NCI-H187 (cell line): ENCODE results near the gene CALD1.

Experiments used
- DNase-seq, 2 experiments: peaks; one replicate each; lab custom pipeline; 2025; lab: John Stamatoyannopoulos, UW

Gene CALD1

DNA sequence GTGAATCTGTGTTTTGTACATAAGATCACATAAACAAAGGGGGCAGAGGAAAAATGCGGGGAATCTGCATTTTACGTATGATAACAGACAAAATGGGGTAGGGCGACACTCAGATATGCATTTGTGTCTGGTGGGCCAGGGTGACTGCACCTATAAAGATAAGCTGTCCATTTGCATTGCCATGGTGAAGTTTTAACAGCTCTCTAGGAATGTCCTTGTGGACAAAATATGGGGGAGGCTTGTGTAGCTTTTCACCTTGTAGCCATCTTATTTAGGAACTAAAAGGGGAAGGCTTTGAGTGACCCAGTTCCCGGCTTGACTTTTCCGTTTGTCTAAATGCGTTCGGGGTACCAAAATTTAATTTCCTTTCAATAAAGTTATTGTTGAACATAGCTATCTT is 114.5 kb downstream of the CALD1 start:
- DNase-seq, result no peak

DNA sequence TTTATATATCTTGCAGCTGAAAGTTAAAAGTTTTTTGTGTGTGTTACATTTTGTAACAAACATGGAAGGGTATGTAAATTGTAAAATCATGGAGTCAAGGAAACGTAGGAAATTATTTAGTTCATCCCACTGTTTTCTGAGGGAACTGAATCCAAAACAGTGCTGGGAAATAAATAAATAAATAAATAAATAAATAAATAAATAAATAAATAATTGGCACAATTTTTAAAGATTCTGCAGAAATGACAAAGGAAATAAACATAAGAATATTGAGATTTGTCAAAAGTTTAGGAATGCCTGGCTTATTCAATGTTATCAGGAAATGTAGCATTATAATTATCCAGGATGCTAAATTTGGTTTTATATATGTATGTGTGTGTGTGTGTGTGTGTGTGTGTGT is 115.5 kb downstream of the CALD1 start:
- DNase-seq, result no peak

DNA sequence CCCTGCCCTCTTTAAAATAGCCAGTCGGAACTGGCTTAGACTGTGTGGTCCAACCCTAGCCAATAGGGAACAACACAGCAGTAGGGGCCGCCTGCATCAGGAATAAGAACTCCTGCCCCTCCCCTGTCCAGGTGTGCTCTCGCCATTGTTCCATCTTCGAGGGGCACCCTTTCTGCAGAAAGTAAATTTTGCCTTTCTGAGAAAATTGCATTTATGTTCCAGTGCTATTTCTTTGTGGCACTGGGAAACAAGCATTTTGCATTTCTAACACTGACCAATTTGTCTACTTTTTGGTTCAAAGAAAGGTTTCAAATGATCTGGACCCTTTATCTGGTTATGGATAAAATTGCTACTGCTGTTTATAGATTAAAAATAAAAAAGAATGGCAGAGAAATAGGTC is 116.6 kb downstream of the CALD1 start:
- no peak for DNase-seq

DNA sequence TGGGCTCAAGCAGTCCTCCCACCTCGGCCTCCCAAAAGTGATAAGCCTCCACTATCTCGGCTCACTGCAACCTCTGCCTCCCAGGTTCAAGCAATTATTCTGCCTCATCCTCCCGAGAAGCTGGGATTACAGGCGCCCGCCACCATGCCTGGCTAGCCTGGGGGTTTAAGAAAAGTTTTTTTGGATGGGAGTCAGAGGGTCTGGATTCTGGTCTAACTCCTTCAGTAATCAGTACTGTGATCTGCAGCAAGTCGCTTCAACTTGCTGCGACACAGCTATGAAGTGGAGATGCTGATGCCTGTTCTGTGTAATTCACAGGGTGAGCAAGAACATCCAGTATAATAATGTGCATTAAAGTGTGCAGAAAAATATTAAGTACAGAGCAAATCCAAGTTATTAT is 118.5 kb downstream of the CALD1 start:
- no peak for DNase-seq

DNA sequence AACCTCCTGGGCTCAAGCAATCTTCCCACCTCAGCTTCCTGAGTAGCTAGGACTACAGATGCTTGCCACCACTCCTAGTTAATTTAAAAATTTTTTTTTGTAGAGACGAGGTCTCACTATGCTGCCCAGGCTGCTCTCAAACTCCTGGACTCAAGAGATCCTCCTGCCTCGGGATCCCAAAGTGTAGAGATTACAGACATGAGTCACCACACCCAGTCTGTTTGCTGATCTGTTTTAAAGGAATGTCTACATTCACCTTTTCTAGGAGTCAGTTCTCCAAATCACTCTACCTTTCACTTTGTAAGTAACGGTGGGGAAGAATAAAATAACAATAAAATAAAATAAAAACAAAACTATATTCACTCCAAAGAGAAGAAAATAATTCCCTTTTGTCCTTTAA is 120.3 kb downstream of the CALD1 start:
- DNase-seq, result no peak

DNA sequence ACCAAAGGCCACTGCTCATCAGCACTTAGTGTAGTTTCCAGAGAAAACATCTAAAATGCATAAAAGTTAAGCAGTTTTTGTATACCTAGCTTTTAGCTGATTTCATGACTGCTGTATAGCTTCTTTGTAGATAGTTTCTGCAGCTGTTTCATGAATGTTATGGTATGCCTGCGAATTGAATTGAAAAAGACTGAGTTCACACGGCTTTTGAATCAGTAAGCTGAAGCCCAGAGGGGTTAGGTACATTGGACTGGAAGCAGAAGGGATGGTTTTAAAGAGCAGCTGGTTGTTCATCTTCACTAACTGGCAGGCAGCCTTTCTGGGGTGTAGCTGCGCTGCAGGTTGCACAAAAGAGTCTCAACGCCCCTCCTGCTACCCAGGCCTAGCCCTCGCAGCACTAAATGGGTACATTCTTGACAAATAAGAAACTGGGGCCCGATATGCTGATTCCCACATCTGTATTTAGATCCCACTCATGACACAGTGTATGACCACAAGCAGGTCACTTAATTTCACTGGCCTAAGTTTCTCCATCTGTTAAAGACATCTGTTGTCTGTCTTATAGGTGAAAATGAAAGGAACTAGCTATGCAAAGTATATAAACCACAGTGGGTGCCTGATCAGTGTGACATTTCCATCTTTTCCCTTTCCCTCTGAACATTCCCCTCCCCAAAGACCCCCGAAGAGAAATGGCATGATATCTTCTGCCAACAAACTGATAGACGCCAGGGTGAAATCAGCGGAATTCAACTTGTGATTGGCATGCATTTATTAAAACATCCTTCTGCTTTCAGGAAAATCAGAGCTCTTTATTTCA is 120.9 kb downstream of the CALD1 start:
- no peak for DNase-seq

DNA sequence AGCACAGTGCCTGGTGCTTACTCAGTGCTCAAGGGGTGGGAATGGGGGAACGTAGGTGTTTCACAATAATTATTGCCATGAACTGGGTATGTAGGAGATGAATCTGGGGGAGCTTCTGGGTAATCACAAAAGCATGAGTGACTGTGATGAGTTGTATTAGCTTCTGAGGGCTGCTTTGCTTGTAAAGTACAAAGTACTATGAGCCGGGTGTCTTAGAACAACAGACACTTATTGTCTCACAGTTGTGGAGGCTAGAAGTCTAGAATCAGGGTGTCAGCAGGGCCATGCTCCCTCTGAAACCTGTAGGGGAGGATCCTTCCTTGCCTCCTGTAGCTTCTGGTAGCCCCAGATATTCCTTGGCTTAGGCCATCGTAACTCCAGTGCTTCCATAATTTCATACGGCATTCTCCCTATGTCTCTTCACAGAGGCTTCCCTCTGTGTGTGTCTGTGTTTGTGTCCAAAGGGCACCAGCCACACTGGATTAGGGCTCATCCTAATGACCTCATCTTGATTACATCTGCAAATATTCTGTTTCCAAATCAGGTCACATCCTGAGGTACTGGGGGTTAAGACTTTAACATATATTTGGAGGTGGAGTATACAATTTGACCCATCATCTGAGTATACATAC is 122.1 kb downstream of the CALD1 start:
- DNase-seq, result no peak

DNA sequence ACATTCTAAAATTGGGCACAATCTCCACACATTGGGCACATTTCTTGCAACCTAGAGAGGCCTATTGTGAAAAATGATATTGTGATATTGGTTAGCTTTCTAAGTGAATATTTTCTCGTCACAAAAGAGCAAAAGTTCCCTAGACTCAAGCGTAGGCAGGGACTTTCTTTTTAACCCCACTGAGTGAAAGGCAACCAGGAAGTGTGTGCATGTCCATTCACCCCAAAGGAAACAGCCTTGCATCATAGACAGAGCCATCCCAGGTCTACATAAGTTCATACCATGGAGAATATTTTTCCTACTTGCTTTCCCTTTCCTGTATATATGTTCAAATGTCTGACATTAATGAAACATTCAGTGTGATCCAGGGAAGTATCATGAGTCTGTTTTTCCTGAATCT is 122.6 kb downstream of the CALD1 start:
- no peak for DNase-seq

DNA sequence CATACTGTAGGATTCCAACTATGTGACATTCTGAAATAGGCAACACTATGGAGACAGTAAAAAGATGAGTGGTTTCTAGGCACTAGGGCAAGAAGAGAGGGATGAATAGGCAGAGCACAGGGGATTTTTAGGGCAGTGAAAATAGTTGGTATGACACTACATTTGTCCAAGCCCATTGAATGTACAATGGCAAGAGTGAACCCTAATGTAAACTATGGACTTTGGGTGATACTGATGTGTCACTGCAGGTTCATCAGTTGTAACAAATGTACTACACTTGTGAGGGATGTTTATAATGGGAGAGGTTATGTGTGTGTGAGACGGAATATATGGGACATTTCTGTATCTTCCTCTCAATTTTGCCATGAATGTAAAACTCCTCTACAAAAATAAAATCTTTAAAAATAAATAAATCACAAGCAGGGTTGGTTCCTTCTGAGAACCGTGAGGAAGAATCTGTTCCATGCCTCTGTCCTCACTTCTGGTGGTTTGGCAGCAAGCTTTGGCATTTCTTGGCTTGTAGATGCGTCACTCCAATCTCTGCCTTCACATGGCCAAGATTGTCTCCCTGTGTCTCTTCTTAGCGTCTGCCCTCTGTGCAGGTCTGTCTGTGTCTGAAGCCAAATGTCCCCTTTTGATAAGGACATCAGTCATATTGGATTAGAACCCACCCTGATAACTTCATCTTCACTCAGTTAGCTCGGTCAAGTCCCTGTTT is 123.8 kb downstream of the CALD1 start:
- no peak for DNase-seq

DNA sequence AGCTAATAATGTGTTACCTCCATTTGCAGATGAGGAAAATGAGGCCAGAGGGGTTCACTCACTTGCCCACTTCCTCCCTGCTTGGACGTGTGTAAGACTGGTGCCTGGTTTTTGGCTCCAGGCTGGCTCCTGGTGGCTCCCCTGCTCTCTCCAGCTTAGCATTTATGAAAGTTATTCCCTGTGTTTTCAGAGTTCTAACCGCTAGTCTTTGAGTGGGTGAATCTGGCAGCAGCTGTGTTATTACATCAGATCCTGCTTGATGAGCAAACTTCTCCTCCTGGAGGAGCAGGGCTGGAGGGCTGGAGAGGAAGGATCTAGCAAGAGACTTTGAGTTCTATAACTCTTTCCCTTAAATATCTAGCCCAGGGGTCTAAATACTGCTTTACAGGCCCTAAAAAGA is 125.9 kb downstream of the CALD1 start:
- no peak for DNase-seq

DNA sequence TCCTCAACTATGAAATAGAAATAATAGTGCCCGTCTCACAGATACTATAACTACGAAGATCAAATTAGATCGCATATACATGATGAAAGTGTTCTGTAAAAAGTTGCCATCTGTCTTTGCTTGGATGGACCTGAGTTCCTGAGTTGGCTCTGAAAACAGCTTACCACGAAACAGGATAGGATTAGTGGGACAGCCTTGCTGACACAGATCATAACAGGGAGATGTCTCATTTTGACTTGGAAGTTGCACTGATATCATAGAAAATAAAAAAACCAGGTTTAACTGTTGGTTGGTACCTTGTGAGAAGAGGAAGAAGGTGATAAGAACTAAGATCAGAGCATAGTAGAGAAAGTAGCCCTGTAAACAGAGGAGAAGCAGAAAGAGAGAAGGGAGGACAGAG is 127.6 kb downstream of the CALD1 start:
- no peak for DNase-seq

DNA sequence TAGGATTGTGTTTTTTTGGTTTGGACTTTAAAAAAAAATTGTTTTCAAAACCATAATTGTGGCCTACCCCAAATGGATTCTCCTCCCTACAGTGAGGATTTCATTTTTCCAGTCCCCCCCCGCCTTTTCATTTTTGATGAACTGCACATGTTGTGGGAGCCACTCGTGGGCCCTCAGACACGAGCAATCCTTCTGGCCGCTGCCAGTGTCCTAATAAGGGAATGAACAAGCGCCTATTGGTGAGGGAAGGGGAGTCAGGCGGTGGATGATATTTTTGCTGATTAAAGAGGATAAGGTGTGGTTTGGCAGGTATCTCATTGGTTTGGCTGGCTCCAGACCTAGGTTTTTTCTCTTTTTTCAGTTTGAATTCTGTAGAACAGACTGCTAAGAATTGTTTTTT is 128.2 kb downstream of the CALD1 start:
- no peak for DNase-seq

DNA sequence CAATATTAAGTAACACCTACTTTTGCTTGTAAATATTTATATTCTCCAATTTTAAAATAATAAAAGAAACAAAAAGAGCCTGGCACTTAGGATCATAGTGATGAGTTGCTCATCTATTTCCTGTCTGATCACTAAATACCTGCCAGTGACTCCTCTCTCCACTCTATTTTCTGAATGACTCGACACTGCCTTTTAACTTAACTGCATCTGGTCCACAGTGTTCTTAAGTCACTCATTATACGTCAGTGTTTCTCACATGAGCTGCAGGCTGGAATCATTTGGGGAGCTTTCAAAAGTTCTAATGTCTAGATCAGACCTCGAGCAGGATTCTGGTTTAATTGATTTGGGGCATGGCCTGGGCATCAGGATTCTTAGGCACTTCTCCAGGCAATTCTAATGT is 128.9 kb downstream of the CALD1 start:
- no peak for DNase-seq

DNA sequence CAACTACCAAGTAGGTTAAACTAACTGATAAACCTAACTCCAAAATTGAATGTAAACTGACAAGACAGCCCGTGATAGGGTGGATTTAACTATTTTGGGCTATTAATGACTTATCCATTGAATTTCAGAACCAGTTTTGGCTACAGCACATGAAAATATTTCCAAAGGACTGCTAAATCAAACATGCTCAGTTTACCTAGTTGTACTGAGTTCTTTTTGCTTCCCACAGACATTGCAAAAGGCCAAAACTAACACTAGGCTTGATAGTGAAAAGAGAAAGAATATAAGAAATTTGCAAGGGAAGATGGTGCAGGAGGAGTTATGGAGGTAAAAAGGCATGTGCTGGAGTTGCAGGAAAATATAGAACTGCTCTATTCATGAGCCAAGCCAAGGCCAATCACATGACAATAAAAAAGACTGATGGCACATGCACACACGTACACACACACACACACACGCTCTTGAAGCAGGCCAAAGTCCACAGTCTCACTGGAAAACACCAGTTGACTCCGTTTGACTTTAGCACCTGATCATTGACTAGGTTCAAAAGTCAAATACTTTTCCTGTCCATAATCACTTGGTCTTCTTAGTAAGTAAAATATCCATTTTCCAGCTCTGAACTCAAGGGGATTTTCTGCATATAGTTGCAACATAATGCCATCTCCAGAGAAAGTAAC is 130.9 kb downstream of the CALD1 start:
- DNase-seq, result no peak

DNA sequence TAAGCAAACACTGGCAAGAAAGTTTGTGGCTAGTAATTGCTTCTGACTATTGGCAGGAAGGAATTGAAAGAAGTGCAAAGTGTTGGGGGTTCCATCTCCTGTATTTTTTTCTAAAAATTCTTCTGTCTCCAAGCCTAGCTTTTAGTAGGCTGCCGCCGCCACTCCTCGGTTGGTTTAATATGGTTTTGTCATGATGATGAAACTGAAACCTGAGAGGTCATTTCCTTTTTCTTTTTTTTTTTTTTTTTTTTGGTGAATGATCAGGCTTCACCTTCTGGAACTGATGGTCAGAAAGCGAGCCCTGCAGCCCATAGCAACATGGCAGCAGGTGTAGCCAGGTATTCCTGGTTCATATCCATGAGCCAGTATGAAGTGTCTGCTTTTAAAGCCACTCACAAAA is 131.5 kb downstream of the CALD1 start:
- DNase-seq, result no peak

DNA sequence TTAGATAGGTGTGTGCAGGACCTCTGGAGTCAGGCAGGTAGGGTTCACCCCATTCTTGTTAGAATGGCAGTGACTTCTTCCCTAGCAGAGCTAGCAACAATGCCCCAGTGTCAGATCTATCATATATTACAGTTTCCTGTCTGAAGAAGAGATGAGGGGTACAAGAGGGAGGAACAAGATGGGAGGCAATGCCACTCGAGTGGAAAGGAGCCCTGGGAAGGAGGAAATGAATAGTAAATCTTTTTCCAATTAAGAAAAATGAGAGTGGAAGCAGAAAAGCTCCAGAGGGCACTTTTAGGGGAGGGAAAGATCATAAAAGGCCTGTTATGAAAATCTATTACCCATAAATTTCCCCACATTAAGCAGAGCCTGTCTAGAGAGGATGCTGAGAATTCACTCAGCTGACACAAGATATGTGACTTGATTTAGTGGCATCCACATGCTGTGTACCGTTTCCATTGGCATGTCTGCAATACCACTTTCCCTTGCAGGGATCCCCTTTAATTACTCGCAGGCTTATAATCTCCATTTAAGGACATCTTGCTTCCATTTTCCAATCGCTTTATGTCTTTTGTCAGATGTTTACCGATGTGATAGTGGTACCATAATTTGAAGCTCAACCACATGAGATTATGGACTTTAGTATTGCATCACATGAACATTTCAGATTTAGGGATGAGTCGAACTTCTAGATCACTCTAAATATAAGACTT is 136.9 kb downstream of the CALD1 start:
- DNase-seq, result no peak

DNA sequence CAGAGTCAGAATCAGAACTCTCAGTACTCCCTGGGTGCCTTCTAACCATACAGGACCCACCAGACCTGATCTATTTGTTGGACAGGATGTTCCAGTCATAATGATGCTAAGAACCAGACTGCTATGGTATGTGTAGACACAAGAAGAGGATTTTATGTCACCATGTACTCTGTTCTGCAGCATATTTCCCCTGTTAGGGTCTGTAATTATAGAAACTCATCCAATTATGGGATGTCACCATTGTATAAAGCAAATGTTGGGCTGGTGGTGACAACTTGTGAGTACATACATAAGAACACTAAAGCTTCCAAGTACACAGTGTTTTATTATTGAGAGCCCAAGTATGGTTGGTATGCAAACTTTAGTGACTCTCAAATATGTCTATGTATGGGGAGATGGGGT is 139.8 kb downstream of the CALD1 start:
- DNase-seq, result no peak

DNA sequence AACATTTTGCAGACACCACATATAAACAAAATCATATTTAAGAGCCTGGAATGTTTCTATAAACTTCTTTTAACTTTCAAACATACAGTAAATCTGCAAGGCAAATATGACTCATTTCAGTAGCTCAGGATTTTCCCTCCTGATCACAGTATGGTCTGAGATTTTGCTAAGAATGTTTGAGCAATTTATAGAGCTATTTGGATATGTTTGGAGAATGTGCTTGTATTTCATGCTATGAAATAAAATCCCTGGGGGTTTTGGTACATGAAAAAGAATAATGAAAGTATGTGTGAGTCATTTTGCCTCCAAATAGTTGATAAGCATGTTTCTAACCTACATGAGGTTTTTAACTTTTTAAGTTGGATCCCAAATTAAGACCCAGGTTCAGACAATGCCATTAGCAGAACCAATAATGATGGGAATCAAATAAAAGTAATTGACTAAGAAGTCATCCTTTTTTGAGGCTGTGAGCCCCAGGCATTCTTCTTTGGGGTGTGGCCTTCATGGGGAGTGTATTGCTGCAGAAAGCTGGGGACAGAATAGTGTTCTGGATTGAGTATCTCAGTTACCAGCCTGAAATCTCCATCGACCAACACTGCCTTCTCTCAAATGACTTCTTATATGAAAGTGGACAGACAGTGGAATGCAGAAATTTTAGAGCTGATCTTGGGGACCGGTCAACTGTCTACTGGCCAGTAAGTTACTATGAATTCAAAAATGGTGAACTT is 140.8 kb downstream of the CALD1 start:
- no peak for DNase-seq

DNA sequence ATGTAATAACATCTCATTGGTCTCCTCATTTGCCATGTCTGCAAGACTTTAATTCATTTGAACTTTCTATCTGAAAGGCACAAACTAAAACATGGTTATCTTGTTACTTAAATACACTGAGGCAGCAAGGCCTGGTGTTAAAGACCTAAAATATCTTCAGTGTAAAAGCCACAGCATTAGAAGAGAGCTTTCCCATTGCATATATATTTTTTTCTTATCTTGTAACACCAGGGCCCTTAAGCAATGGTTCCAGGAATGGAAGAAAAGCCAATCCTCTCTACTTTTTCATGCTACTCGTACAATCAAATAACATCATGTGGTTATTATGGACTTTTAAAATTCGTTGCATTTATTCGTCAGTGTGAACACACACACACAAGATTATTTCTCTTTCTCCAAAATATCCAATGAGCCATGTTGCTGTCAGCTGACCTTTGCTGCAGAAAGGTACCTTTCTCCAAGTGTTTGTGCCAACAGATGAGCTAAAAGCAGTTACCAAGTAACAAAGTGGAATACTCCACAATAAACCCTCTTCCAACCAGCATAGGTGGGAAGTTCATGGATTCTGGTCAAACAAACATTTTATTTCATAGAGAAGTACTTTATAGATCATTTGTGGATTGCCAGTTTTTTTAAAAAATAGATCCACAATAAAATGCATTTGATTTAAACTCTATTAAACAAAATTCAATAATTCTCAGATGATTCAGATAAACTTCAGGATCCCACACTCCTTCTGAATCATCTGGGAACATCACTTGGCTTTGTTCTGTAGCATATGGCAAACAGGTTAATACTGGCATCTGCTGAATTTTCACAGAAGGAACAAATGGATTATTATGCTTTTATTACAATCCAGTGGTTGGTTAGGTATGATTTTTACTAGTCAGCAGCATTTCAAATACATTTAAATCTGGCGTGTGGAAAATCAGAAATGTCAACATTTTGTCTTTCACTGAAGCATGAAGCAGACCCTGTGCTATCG is 143.6 kb downstream of the CALD1 start:
- DNase-seq, result no peak

DNA sequence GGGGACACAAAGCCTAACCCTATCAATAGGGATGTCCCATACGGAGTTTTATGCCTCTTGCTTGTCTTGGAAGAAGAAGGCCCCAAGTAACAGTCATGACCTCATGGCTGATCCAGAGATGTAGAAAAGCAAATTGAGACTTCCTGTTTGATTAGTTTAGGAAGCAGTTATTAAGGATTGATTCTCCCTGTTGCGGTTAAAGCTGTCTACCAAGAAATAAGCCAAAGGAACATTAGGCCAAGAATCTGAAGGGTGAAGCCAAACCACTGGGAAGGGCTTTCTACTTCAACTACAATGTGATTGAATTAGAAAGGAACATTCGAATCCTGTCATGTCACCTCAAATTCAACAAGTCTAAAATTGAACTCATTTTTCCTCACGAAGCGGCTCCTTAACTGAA is 146.3 kb downstream of the CALD1 start:
- DNase-seq, result no peak
